Measurements from ENCODE around the gene ITGA11.

ITGA11 gene

DNA sequence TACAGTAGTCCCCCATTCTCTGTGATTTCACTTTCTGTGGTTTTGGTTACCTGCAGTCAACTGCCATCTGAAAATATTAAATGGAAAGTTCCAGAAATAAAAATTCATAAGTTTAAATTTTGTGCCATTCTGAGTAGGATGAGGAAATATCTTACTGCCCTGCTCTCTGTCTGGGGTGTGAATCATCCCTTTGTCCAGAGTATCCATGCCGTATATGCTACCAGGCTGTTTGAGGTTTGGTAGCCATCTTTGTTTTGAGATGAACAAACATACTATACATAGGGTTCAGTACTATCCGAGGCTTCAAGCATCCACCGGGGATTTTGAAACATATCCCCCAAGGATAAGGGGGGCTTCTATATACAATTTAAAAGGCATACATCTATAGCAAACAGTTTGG lies 170.7 kb downstream of the ITGA11 start:
- Histone ChIP-seq H4K20me1 (no peaks in the 10 kb centered on the region), H3K9me3 (replicated peaks in 1 of 11) (no peaks in the 10 kb centered on the region), H3K9ac (no peak overlapping the region), H3K4me1 (peaks cover 13 to 45% (median 21%) of the 10 kb centered on the region in 10 experiments), H3K27ac (no peak overlapping the region), H3K4me3 (no peak overlapping the region), H3K36me3 (no peaks in the 10 kb centered on the region), H3K4me2 (no peak overlapping the region), H3K27me3 (no peaks in the 10 kb centered on the region)
- TF ChIP-seq Cebpa-rat (IDR thresholded peaks at IDR 0.05) = no peak

DNA sequence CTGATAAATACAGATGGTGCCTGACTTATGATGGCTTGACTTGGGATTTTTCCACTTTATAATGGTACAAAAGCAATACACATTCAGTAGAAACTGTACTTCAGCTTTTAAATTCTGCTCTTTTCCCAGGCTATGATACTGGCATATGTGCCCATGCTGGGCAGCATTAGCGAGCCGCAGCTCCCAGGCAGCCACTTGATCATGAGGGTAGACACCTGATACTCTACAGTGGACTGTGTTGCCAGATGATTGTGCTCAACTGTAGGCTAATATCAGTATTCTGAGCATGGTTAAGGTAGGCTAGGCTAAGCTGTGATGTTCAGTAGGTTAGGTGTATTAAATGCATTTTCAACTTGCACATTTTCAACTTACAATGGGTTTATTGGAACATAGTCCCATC lies 172.1 kb downstream of the ITGA11 start:
- H3K36me3 ChIP-seq = no peaks in the 10 kb centered on the region
- no peak overlapping the region for H3K27ac ChIP-seq
- no peak for TF ChIP-seq Cebpa-rat (IDR thresholded peaks at IDR 0.05)
- H3K9me3 ChIP-seq (replicated peaks in 1 of 11) = no peaks in the 10 kb centered on the region
- H3K4me2 ChIP-seq = peak overlapping the region in 3 of 11 experiments; percentile 4 to 31 (median 18); a peak in 3 of 22 replicates
- H3K4me1 ChIP-seq = peaks cover 13 to 46% (median 34%) of the 10 kb centered on the region in 10 experiments
- no peak overlapping the region for H3K4me3 ChIP-seq
- no peak overlapping the region for H3K9ac ChIP-seq
- H3K27me3 ChIP-seq = no peaks in the 10 kb centered on the region
- no peaks in the 10 kb centered on the region for H4K20me1 ChIP-seq

DNA sequence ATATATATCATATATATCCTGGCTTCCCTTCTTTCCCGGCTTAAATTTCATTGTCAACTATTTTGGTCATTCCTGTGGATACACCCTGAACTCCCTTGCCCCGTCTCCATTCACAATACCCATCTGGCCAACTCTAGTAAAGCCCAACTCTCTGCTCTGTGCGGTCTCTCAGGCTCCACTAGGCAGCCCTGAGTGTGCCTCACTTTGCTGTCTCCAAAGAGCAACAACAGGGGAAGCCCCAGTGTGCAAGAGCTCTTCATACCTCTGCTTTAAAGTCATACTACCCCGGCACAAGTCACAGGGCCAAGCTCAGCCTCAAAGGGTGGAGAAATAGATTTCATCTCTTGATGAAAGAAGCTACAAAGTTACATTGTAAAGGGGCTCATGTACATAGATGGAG lies 173.3 kb downstream of the ITGA11 start:
- Histone ChIP-seq H3K9ac (no peak overlapping the region), H3K9me3 (replicated peaks in 1 of 11) (no peaks in the 10 kb centered on the region), H4K20me1 (no peaks in the 10 kb centered on the region), H3K27me3 (no peaks in the 10 kb centered on the region), H3K4me3 (no peak overlapping the region), H3K27ac (peak overlapping the region in 8 of 11 experiments; percentile 18 to 63 (median 54); a peak in 11 of 22 replicates), H3K36me3 (no peaks in the 10 kb centered on the region), H3K4me1 (peaks cover 13 to 39% (median 33%) of the 10 kb centered on the region in 10 experiments), H3K4me2 (no peak overlapping the region)
- no peak for TF ChIP-seq Cebpa-rat (IDR thresholded peaks at IDR 0.05)

DNA sequence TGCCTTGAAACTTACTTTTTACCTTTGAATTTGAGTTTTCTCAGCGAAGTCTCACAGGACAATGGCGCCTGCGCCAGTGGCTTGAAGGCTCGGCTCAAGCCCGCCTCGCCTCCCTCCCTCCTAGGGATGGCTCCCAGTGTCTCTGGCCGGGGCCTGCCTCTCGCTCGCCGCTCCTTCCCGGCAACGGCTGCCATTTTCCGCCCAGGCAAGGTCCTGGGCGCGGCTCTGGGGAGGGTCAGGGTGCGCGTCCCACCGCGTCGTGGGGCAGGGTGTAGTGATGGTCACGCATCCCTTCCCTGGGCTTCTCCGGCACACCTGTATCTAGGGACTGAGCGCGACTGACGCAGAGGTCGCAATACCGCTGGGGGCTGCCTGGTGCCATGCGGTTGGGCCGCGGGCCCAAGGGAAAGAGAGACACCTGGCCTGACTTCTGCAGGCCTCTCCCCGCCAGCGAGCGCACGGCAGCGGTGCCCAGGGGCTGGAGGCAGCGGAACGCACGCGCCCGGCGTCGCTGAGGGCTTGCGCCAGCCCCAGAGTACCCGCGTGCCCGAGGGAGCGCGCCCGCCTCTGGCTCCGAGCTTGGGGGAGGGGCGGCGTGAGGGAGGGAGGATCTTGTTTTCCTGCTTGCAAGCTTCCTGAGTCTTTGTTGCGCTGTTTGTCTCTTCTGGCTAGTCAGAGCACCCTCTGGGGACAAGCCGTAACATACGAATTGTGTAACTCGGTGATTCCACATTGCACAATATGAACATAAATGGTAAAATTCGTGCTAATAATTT lies 175.1 kb downstream of the ITGA11 start:
- TF ChIP-seq Cebpa-rat (IDR thresholded peaks at IDR 0.05) = peak; percentile 60 to 98 (median 95); a peak in 20 of 22 replicates
- H3K27ac ChIP-seq = peak overlapping the region; percentile 80 to 90 (median 83)
- peak overlapping the region; percentile 67 to 82 (median 75) for H3K9ac ChIP-seq
- H3K4me2 ChIP-seq = peak overlapping the region; percentile 81 to 93 (median 91)
- H3K9me3 ChIP-seq (replicated peaks in 1 of 11) = no peaks in the 10 kb centered on the region
- no peaks in the 10 kb centered on the region for H4K20me1 ChIP-seq
- H3K4me3 ChIP-seq = peak overlapping the region; percentile 36 to 63 (median 48); a peak in 19 of 20 replicates
- H3K27me3 ChIP-seq = no peaks in the 10 kb centered on the region
- peaks cover 13 to 42% (median 34%) of the 10 kb centered on the region in 10 experiments for H3K4me1 ChIP-seq
- no peaks in the 10 kb centered on the region for H3K36me3 ChIP-seq

DNA sequence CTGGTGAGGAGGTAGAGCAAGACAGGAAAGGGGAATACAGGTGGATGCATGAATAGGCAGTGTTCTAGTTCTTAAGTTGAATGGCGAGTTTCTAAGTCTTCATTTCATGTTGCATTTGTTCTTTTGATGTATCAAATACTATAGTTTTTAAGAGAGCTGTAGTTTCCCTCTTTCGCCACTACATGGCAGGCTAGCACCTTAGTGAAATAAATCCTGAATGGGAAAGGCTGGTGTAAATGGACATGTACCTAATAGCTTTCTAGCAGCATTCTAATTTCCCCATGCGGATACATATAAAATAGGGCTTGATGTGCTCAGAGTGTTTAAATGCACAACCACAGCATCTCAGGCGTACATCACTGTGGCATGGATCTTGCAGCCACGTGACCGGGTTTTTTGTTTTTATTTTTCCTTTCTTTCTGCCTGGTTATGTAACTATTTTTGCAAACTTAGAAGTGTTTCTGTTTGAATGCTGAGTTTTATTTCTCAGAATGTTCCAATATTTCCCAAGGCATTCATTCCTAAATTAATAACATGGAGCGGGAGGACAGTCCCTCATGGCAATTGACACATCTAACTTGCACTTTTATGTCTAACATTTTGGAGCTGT lies 178.9 kb downstream of the ITGA11 start:
- H3K9ac ChIP-seq = no peak overlapping the region
- H3K36me3 ChIP-seq = no peaks in the 10 kb centered on the region
- H3K4me1 ChIP-seq = peaks cover 13 to 59% (median 37%) of the 10 kb centered on the region in 10 experiments
- H3K9me3 ChIP-seq (replicated peaks in 1 of 11) = no peaks in the 10 kb centered on the region
- H4K20me1 ChIP-seq = no peaks in the 10 kb centered on the region
- no peaks in the 10 kb centered on the region for H3K27me3 ChIP-seq
- no peak overlapping the region for H3K27ac ChIP-seq
- no peak overlapping the region for H3K4me2 ChIP-seq
- no peak for TF ChIP-seq Cebpa-rat (IDR thresholded peaks at IDR 0.05)
- H3K4me3 ChIP-seq = no peak overlapping the region

DNA sequence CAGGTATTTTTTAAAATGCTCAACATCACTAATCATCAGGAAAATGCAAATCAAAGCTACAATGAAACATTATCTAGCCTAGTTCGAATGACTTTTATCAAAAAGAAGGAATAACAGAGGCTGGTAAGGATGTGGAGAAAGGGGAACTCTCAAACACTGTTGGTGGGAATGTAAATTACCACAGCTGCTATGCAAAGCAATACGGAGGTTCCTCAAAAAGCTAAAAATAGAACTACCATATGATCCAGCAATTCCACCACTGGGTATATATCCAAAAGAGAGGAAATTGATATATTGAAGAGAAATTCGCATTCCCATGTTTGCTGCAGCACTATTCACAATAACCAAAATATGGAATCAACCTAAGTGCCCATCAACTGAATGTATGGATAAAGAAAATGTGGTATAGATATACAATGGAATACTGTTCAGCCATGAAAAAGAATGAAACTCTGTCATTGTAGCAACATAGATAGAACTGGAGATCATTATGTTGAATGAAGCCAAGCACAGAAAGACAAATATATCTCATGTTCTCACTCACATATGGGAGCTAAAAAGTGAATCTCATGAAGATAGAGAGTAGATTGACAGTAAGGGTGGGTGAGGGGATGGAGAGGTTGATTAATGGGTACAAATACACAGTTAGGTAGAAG lies 182.8 kb downstream of the ITGA11 start:
- peak overlapping the region in 7 of 11 experiments; percentile 28 to 91 (median 51); a peak in 12 of 22 replicates for H3K4me2 ChIP-seq
- peaks cover 0 to 4% (median 0%) of the 10 kb centered on the region in 11 experiments; a peak in 2 of 22 replicates for H3K36me3 ChIP-seq
- H3K9ac ChIP-seq = 0 out of 22 replicates have a peak overlapping the region, but pooled peaks of 1 of the 11 experiments have one; percentile 7
- H3K27ac ChIP-seq = peak overlapping the region in 4 of 11 experiments; percentile 38 to 66 (median 52); a peak in 6 of 22 replicates
- no peaks in the 10 kb centered on the region for H3K27me3 ChIP-seq
- H3K4me3 ChIP-seq = peak overlapping the region in 2 of 10 experiments; percentile 28 to 31; a peak in 2 of 20 replicates
- peaks cover 10 to 21% (median 16%) of the 10 kb centered on the region in 11 experiments for H3K9me3 ChIP-seq (replicated peaks in 1 of 11)
- H4K20me1 ChIP-seq = no peaks in the 10 kb centered on the region
- peaks cover 0 to 42% (median 12%) of the 10 kb centered on the region in 10 experiments; a peak in 14 of 20 replicates for H3K4me1 ChIP-seq
- no peak for TF ChIP-seq Cebpa-rat (IDR thresholded peaks at IDR 0.05)

Measured in BLaER1 treated with 17β-estradiol and CSF1 and Interleukin-3, amounts not matched to agents 10 nM and 100 nM (cell line).